Sigmoid colon (tissue), 7 donors: ENCODE measurements around the gene MALL. TPM values are rescaled to one million over a fixed set of nuclear protein-coding genes. Genes with fewer than 3 reads are reported as not detected.
"Not testable (repeated sequence)": the region's sequence is repeated elsewhere in the genome, so short reads cannot be mapped to it uniquely, and the experiment has no call there.

ENCODE experiments used
- DNase-seq: peaks from one replicate; pipeline ENCODE4 v3.0.0-alpha.2; 2019
- H3K27ac ChIP-seq, 4 donors: fragments of 200-600 bp; sonication (generic); one replicate each; pipeline ENCODE4 v1.5.1; 2016 to 2019; ENCODE audit warnings: mild to moderate bottlenecking in 1 of 4
- H3K27me3 ChIP-seq, 3 donors: fragments of 200-600 bp; sonication (generic); one replicate each; pipeline ENCODE4 v1.5.1; 2019; ENCODE audit warnings: mild to moderate bottlenecking in 1 of 3
- H3K36me3 ChIP-seq, 4 donors: fragments of 200-600 bp; sonication (generic); one replicate each; pipeline ENCODE4 v1.5.1; 2016 to 2019
- H3K4me1 ChIP-seq, 4 donors: fragments of 200-600 bp; sonication (generic); one replicate each; pipeline ENCODE4 v1.5.1; 2017 to 2019
- H3K4me3 ChIP-seq, 4 donors: fragments of 200-600 bp; sonication (generic); one replicate each; pipeline ENCODE4 v1.5.1; 2017 to 2019; ENCODE audit warnings: mild to moderate bottlenecking in 2 of 4, moderate library complexity in 1 of 4
- H3K9me3 ChIP-seq, 4 donors: fragments of 200-600 bp in 3 of 4; sonication (generic) in 3 of 4; one replicate each; pipeline versions ENCODE4 v1.5.1 to v1.6.1; 2013 to 2019
- EP300 ChIP-seq, 4 donors: sonication (generic); formaldehyde crosslinking; IDR thresholded peaks; one replicate each; pipeline ENCODE4 v1.6.1; 2017; ENCODE audit warnings: antibody characterized with exemption in 4 of 4
- POLR2A ChIP-seq, 2 donors: fragments of 450-650 bp; IDR thresholded peaks; one replicate each; pipeline ENCODE4 v1.6.1; 2016; ENCODE audit warnings: antibody characterized with exemption in 2 of 2, mild to moderate bottlenecking in 2 of 2, moderate library complexity in 2 of 2
- POLR2AphosphoS5 ChIP-seq, 4 donors: sonication (generic); formaldehyde crosslinking; IDR thresholded peaks; one replicate each; pipeline ENCODE4 v1.6.1; 2017; ENCODE audit warnings: antibody characterized with exemption in 4 of 4
- WGBS, 2 donors: extraction: QIAGEN DNeasy Blood & Tissue Kit; methylation state at CpG; one replicate each; pipeline ENCODE4 v1.1.7; 2013; 5-methylcytosine and 5-hydroxymethylcytosine counted together
- intact Hi-C: fragments of 100-400 bp; cut with DNase I; formaldehyde crosslinking; loops from one replicate; pipeline ENCODE4 v1.15.1; 2023
- polyA plus RNA-seq, 3 donors: library from polyadenylated mRNA; stranded (reverse); fragments of 200-250 nt; gene quantifications; one replicate each; pipeline ENCODE4 v1.2.3, GENCODE V29; 2013
- total RNA-seq, 4 donors: library from RNA; depleted of rRNA; stranded (reverse); fragments of >200 nt; gene quantifications; one replicate each; pipeline ENCODE4 v1.1.0, GENCODE V29; 2016
- TF ChIP-seq, protein P1 (sequence below), 4 experiments: fragments of 450-650 bp in 3 of 4; fragments of 200-600 bp in 1 of 4; IDR thresholded peaks; one replicate each; pipeline ENCODE4 v1.5.1; 2016 to 2019; ENCODE audit warnings: antibody characterized with exemption in 4 of 4, mild to moderate bottlenecking in 3 of 4, moderate library complexity in 2 of 4
- donor health status: healthy with polysubstance abuse.
- donor health status: Bipolar disorder and iron deficiency.
- donor health status: healthy.

The MALL gene
- 10 to 100 TPM in 1 of 4 donors, 1 to 10 TPM in 3; 1.5 to 14.1 (median 5.4) TPM for total RNA-seq
- 100 to 1,000 TPM in 2 of 3 donors, 10 to 100 TPM in 1; 97.3 to 183 (median 139) TPM for polyA plus RNA-seq

- H3K4me1 ChIP-seq, result peaks cover 0 to 15% (median 12%) of the 10 kb centered on the region in 4 donors
- intact Hi-C loops, result no loop called here
- peaks cover 27 to 64% (median 27%) of the 10 kb centered on the region in 3 donors for H3K27me3 ChIP-seq
- no peak for TF ChIP-seq EP300 (IDR thresholded peaks at IDR 0.05)
- TF ChIP-seq POLR2AphosphoS5 (IDR thresholded peaks at IDR 0.05), result no peak
- TF ChIP-seq POLR2A (IDR thresholded peaks at IDR 0.05), result peak in 1 of 2 donors; percentile 44
- TF ChIP-seq, protein P1, sequence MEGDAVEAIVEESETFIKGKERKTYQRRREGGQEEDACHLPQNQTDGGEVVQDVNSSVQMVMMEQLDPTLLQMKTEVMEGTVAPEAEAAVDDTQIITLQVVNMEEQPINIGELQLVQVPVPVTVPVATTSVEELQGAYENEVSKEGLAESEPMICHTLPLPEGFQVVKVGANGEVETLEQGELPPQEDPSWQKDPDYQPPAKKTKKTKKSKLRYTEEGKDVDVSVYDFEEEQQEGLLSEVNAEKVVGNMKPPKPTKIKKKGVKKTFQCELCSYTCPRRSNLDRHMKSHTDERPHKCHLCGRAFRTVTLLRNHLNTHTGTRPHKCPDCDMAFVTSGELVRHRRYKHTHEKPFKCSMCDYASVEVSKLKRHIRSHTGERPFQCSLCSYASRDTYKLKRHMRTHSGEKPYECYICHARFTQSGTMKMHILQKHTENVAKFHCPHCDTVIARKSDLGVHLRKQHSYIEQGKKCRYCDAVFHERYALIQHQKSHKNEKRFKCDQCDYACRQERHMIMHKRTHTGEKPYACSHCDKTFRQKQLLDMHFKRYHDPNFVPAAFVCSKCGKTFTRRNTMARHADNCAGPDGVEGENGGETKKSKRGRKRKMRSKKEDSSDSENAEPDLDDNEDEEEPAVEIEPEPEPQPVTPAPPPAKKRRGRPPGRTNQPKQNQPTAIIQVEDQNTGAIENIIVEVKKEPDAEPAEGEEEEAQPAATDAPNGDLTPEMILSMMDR (IDR thresholded peaks at IDR 0.05), result no peak
- H3K27ac ChIP-seq, result peak within 1 kb of the TSS; percentile 38 to 69 (median 41)
- WGBS, 2 donors, result 4 to 14% methylated on average over 62 of the region's 62 CpGs
- H3K9me3 ChIP-seq, result no peaks in the 10 kb centered on the region
- H3K4me3 ChIP-seq, result peak within 1 kb of the TSS; percentile 6 to 39 (median 34)
- no peaks in the 10 kb centered on the region for H3K36me3 ChIP-seq
- no peak for DNase-seq
Measured at GRCh38 chr2:110115291-110116032, at the start of gene MALL. MALL (minus strand) TSS chr2:110115822; CDS start chr2:110115792, 30 bp downstream.

- WGBS, 2 donors, result 29 to 39% methylated on average over 4 of the region's 4 CpGs
- no peak overlapping the region for H3K4me3 ChIP-seq
- no peak for DNase-seq
- no peaks in the 10 kb centered on the region for H3K9me3 ChIP-seq
- no peaks in the 10 kb centered on the region for H3K27me3 ChIP-seq
- intact Hi-C loops, result no loop called here
- no peak for TF ChIP-seq POLR2AphosphoS5 (IDR thresholded peaks at IDR 0.05)
- TF ChIP-seq, protein P1 (IDR thresholded peaks at IDR 0.05), result peak in 3 of 4 experiments; percentile 55 to 65 (median 59)
- H3K36me3 ChIP-seq, result no peaks in the 10 kb centered on the region
- peak overlapping the region in 1 of 4 donors; percentile 29 for H3K27ac ChIP-seq
- H3K4me1 ChIP-seq, result peaks cover 0 to 2% (median 0%) of the 10 kb centered on the region in 4 donors
Measured at GRCh38 chr2:110157153-110157793, 41.7 kb upstream of the MALL start.

GRCh38 chr2:110154828-110155227, 39.2 kb upstream of the MALL start:
- H3K36me3 ChIP-seq, DNase-seq, H3K4me3 ChIP-seq, H3K9me3 ChIP-seq, intact Hi-C loops, H3K27ac ChIP-seq, H3K27me3 ChIP-seq, H3K4me1 ChIP-seq: not testable (repeated sequence)
- WGBS, 2 donors, result 94 to 98% methylated on average over 4 of the region's 4 CpGs

DNA sequence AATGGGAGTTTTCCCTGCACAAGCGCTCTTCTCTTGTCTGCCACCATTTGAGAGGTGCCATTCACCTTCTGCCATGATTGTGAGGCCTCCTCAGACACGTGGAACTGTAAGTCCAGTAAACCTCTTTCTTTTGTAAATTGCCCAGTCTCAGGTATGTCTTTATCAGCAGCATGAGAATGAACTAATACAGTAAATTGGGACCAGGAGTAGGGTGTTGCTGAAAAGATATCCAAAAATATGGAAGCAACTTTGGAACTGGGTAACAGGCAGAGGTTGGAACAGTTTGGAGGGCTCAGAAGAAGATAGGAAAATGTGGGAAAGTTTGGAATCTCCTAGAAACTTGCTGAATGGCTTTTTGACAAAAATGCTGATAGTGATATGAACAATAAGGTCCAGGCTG, 38.6 kb upstream of the MALL start:
- H3K36me3 ChIP-seq, H3K9me3 ChIP-seq, DNase-seq, H3K4me1 ChIP-seq, intact Hi-C loops, H3K4me3 ChIP-seq, H3K27ac ChIP-seq, H3K27me3 ChIP-seq: not testable (repeated sequence)
- WGBS, 2 donors, result 95 to 97% methylated on average over 2 of the region's 2 CpGs

DNA sequence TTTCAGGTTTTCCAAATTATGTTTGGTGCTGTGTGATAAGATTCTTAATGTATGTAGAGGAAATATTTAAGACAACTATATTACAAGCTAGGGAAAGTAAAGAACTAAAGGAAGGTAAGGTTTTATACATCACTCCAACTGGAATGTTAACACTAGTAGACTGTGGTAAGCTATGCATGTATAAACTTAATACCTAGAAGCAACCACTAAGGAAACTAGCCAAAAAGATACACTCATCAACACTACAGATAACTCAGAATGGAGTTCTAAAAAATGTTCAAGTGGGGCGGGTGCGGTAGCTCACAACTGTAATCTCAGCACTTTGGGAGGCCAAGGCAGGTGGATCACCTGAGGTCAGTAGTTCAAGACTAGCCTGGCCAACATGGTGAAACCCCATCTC, 37.8 kb upstream of the MALL start:
- H3K9me3 ChIP-seq, result no peaks in the 10 kb centered on the region
- no peak for TF ChIP-seq POLR2AphosphoS5 (IDR thresholded peaks at IDR 0.05)
- TF ChIP-seq POLR2A (IDR thresholded peaks at IDR 0.05), result no peak
- TF ChIP-seq, protein P1 (IDR thresholded peaks at IDR 0.05), result no peak
- no peak for TF ChIP-seq EP300 (IDR thresholded peaks at IDR 0.05)
- no peak overlapping the region for H3K4me3 ChIP-seq
- H3K4me1 ChIP-seq, result peaks cover 0 to 2% (median 0%) of the 10 kb centered on the region in 4 donors
- no peak for DNase-seq
- 77 to 98% methylated on average over 2 of the region's 2 CpGs for WGBS, 2 donors
- H3K27ac ChIP-seq, result no peak overlapping the region
- no peaks in the 10 kb centered on the region for H3K27me3 ChIP-seq
- intact Hi-C loops, result no loop called here
- H3K36me3 ChIP-seq, result no peaks in the 10 kb centered on the region
